Vagina (tissue), 2 donors: ENCODE measurements around the gene CERK.

ENCODE experiments used
- POLR2A ChIP-seq, 2 donors: fragments of 450-650 bp; IDR thresholded peaks; one replicate each; pipeline ENCODE4 v1.6.1; 2017; ENCODE audit warnings: antibody characterized with exemption in 2 of 2, mild to moderate bottlenecking in 2 of 2, moderate library complexity in 2 of 2
- TF ChIP-seq, protein P1 (sequence below), 3 experiments: fragments of 450-650 bp in 2 of 3; fragments of 200-600 bp in 1 of 3; sonication (generic) in 1 of 3; IDR thresholded peaks; one replicate each; pipeline ENCODE4 v1.5.1; 2017 to 2019; ENCODE audit warnings: antibody characterized with exemption in 3 of 3, mild to moderate bottlenecking in 2 of 3, moderate library complexity in 2 of 3

DNA sequence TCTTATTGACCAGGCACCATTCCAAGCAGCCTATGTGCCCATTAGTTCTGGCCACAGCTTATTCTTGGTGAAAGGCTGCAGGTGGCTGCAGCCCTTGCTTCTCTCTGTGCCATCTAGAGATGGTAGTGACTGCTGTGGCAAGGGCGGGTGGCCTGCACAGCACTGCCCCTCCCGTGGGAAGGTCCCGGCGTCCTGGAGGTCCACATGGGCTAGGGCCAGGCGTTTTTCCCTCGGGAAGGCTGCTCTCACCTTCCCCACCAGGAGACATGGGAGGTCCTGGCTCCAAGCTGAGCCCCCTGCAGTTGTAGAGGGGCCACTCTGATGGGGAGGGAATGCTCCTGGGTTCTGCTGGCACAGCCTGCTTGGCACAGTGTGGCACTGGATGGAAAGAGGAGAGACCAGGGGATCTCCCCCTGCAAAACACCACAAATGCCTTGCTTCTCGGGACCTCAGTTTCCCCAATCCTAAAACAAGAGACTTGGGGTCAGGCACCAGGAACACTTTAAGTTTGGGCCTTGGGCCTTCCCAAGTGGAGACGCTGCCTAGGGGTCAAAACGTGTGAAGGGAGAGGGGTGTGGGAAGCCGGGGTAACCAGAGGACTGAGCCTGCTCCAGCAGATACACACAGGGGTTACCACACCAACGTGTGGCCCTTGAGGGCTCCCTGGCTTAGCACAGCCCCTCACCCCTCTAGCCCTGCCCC lies 14.4 kb upstream of the CERK start:
- no peak for TF ChIP-seq POLR2A (IDR thresholded peaks at IDR 0.05)
- TF ChIP-seq, protein P1, sequence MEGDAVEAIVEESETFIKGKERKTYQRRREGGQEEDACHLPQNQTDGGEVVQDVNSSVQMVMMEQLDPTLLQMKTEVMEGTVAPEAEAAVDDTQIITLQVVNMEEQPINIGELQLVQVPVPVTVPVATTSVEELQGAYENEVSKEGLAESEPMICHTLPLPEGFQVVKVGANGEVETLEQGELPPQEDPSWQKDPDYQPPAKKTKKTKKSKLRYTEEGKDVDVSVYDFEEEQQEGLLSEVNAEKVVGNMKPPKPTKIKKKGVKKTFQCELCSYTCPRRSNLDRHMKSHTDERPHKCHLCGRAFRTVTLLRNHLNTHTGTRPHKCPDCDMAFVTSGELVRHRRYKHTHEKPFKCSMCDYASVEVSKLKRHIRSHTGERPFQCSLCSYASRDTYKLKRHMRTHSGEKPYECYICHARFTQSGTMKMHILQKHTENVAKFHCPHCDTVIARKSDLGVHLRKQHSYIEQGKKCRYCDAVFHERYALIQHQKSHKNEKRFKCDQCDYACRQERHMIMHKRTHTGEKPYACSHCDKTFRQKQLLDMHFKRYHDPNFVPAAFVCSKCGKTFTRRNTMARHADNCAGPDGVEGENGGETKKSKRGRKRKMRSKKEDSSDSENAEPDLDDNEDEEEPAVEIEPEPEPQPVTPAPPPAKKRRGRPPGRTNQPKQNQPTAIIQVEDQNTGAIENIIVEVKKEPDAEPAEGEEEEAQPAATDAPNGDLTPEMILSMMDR (IDR thresholded peaks at IDR 0.05), result no peak
